KG1 (cell line): ENCODE results near the gene PAPOLB.

Experiments
- DNase-seq: peaks from one replicate; lab custom pipeline; 2025; lab: John Stamatoyannopoulos, UW

The PAPOLB gene

DNA sequence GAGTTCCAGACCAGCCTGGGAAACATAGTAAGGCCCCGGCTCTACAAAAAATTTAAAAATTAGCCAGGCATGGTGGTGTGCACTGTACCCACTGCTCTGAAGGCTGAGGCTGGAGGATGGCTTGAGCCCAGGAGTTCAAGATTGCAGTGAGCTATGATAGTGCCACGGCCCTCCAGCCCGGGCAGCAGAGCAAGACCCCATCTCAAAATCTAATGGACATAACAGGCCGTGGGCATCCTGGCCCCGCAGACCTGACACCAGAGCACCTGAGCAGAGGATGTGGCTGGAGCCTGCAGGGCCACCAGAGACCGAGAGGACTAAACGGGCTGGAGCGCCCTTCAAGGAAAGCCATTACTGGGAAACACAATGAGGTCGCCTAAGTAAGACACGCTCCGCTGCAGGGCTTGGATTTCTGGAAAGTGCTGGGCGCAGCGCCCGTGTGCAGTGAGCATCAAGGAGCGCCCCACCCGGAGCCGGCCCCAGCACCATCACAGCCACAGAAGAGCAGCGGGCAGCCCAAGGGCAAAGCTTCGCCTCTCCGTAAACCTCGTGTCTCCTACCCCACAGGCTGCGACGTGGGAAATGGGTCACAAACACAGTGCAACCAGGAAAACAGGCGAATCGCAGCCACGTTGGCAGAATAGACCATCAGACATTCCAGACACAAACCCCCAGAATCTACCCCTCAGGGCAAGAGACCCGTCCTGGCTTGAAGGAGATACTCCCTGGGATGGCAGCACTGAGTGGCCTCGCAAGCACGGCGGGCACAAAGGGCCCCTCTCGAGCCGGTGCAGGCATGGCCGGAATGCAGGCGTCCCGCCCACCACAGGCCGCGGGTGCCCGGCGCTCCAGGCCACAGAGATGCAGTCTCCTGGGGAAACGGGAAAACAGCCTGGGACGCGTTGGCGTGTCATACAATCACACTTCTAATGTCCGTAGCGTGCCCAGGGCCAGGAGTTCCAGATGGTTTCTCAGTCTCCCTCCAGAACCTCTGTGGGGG is 16.8 kb upstream of the PAPOLB start:
- DNase-seq, result no peak

DNA sequence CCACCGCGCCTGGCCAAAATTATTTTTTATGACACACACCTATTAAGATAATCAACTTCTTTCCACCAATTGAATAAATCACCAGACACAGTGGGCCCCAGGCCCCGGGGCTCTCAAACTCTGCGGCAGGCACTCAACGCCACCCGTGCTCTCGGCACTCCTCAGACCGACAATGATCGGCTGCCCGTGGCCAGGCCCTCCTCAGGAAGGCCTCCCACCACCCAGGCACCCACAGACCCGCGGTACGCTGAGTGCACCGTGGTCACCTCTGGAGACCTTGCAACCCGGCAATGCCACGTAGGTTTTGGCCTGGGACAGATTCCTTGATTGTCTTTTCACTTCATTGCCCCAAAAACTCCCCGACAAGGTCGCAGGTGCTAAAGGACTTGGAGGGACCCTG is 14.8 kb upstream of the PAPOLB start:
- no peak for DNase-seq

- DNase-seq, result no peak
These were observed 13.6 kb upstream of the PAPOLB start for GRCh38 chr7:4875391-4875790.

DNA sequence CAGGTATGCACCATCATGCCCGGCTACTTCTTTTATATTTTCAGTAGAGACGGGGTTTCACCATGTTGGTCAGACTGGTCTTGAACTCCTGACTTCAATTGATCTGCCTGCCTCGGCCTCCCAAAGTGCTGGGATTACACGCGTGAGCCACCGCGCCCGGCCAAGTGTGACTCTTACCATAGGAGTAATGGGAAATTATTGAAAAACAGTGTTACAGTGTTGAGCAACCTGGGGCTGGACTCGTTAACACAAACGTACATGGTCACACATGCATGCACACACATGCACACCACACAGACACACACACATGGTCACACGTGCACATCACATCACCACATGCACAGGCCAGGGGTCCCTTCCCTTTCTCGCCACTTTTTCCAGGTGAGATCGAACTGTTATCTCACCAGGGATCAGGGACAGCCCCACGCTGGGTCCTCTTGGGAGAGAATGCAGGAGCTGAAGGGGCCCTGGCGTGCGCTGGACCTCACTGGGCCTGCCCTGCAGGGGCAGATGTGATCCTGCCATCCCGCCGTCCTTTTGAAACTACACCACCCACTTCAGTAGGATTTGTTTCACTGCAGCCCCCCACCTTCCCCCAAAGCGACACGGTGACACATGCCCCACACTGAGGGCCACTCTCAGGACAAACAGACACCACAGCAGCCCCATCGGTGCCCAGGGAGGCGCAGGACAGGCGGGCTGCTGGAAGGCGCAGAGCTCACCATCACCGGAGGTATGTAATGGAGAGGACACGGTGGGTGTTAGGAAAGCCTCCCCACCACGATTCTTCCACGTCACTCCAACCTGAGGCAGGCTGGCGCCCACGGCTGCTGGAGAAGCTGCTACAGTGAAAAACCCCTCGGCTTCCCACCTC is 11.5 kb upstream of the PAPOLB start:
- no peak for DNase-seq

GRCh38 chr7:4871930-4872675 is 10.3 kb upstream of the PAPOLB start:
- DNase-seq, result no peak

GRCh38 chr7:4871056-4871680 is 9.3 kb upstream of the PAPOLB start:
- no peak for DNase-seq

GRCh38 chr7:4868493-4868892 is 6.7 kb upstream of the PAPOLB start:
- DNase-seq, result no peak

GRCh38 chr7:4866528-4867496 is 5.0 kb upstream of the PAPOLB start:
- no peak for DNase-seq

DNA sequence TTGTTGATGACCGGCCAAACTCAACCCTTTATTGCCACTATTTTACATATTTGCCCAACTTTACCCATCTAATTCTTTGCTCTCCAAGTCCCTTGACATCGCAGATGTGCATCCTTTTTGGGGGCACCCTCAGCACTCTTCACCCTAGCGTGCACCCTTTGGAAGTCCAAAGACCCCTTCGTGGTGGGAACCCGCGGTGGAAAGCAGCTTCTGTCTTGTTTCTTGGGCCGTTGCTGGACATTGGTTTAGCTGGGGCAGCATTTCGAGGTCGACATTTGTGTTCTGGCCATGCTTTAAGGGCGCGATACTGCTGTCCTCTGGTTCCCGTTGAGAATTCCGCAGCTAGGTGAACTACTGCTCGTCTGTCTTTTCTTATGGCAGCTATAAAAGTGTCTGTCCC is 326 bp upstream of the PAPOLB start:
- DNase-seq, result no peak

DNA sequence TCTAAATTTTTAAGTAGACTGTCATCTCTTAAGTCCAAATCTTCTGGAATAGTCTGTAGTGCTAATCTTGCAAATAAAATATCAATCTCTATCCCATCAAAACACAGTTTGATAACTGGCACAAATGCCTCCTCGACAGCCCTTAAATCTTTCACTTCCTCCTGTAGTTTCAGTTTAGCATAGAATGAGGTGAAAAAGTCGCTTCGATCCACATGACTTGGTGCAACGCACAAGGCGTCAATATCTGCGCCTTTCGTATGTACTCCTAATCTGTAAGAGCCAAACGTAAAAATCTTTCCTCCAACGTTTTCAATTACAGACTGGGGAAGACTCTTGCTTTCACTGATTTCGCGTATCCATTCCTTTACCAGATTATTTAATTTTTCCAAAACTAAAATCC is 603 bp downstream of the PAPOLB start:
- DNase-seq, result no peak

GRCh38 chr7:4857189-4857588 is 4.6 kb downstream of the PAPOLB start:
- no peak for DNase-seq

GRCh38 chr7:4856336-4857057 is 5.3 kb downstream of the PAPOLB start:
- no peak for DNase-seq

DNA sequence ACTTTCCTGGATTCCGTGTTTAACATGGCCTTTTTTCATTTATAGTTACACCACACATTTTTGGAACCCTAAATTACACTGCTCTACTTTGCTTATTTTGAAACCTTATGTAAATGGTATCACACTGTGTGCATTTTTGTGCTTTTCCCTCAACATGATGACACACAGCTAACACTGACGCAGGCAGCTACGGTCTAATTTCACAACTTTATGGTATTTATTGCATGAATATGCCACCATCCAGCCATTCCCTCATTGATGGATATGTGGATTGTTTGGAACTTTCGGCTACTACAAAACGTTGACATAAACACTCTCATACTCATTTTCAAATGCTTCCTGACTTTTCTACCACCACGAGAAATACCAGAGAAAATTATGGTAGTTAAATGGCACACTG is 6.9 kb downstream of the PAPOLB start:
- DNase-seq, result no peak

DNA sequence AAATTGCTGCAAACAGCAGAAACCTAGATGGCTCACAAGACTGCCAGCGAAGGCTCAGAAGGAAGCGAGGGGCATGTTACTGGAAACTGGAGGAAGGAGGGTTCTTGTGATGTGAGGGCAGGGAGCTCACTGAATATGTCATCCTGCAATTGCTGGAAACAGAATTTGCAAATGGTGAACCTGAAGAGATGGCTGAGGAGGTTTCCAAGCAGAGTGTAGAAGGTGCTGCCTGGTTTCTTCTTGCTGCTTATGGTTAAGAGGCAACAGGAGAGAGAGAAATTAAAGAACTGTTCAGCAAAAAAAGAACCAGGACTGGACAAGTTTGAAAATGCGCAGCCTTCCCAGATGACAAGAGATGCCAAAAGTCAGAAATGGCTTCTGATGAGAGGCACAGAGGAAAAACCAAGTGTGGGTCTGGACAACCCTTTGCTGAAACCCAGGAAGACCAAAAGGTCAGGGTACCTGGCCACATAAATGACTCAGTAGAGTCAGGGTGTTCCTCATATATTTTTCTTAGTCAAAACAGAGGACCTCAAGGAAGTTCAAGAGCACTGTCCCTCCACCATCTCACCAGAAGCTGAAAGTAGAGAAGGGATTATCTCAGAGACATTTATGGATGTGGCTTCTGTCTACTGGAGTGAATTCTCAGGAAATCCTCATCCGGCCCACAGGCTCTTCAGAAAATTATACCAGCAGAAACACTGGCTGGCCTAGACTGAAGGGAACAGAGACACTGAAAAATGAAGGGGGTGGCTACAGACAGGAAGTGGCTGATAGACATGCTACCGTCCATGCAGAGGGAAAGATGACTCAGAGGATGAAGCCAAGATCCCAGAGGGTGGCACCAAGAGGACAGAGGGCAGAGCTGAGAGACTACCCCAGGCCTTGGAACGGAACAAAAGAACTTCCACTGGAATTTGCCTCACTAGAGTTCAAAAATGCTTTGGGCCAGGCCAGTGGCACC is 10.1 kb downstream of the PAPOLB start:
- DNase-seq, result no peak

DNA sequence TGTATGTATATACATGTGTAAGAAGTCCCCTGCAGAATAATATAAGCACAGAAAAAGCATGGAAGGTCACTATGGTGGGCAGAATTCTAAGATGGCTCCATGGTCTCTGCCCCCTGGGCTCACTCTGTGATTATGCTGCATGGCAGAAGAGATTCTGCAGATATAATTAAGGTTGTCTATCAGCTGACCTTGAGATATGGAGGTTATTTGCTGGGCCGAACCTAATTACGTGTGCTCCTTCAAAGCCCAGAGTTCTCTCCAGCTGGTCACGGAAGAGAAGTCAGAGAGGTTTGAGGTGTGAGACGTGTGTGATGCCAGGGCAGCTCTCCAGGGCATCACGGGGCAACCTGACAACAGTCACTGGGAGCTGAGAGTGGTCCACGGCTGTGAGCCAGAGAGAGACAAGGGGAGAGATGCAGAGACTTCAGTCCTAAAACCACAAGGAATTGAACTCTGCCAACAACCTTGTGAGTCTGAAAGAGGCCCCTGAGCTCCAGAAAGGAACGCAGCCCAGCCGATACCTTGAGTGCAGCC is 11.5 kb downstream of the PAPOLB start:
- DNase-seq, result no peak

GRCh38 chr7:4849390-4849789 is 12.4 kb downstream of the PAPOLB start:
- no peak for DNase-seq

DNA sequence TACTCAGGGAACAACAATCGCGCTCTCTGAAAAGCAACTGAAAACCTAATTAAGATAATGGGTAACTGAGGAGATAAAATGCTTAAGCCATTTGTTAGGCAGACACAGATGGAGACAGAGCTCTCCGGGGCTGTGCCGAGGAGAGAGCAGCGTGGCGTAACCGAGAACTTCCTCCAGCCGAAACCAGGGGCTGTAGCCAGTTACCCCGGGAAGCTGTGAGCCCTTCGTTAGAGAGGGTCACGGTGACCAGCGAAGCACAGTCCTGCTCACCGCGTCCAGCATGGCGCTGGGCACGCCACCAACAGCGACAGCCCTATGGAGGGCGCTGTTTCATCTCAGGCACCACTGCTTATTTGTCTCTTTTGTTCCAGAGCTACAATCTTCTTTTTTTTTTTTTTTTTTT is 16.1 kb downstream of the PAPOLB start:
- no peak for DNase-seq

DNA sequence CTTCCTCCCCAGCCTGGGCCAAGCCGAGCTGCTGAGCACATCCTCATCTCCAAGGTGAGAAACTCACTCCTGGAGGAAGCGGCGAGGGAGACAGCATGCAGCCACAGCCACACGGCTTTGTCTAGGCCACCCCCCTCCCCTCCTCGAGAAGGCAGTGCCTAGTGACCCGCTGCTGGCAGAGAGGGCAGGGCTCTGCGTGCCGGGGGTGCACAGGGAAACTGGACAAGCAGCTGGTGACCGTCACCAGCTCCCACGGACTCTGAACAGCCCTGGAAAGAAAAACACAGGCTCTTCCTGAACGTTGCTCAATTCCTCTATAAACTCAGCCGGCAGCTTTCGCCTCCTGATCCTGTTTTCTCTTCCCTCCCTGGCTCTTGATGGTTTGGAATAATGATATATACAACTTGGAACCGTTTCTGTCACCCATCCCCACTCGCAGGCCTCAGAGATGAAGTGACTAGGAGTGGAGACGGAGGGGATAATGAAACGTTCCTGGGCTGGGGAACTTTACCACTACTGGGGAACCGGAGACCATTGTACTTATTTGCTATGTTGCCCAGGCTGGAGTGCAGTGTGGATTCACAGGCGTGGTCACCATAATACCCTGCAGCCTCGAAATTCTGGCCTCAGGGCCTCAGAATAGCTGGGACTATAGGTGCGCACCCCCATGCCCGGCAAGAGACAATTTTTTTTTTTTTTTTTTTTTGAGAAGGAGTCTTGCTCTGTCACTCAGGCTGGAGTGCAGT is 19.3 kb downstream of the PAPOLB start:
- DNase-seq, result no peak
